Measurements from ENCODE around the gene SLC1A3.

GRCh38 chr5:36571401-36572042 lies 34.9 kb upstream of the SLC1A3 start:
- TF ChIP-seq CTCF (IDR thresholded peaks at IDR 0.05; ENCODE audit: insufficient read depth, low read length) (no peak), GABPA (IDR thresholded peaks at IDR 0.05; ENCODE audit: low read depth) (no peak)

Data from HL-60 (cell line).